Body of pancreas (tissue), 4 donors: ENCODE measurements around the gene NXPH4. TPM values are rescaled to one million over a fixed set of nuclear protein-coding genes. Genes with fewer than 3 reads are reported as not detected.

ENCODE experiments used
- ATAC-seq: fragments of 150-250 bp; one replicate; pipeline ENCODE4 v1.9.1; 2016
- DNase-seq, 4 donors: peaks; one replicate each; pipeline ENCODE4 v3.0.0-alpha.2; 2019
- H3K27ac ChIP-seq, 4 donors: fragments of 200-600 bp; sonication (generic); 1 replicate in 3 of 4; 2 replicates in 1 of 4; pipeline versions ENCODE4 v1.5.1 to v1.6.1; 2016 to 2019; ENCODE audit warnings: mild to moderate bottlenecking in 1 of 4, mixed read lengths in 1 of 4, moderate library complexity in 1 of 4
- H3K27me3 ChIP-seq, 2 donors: fragments of 200-600 bp; sonication (generic); one replicate each; pipeline ENCODE4 v1.6.0; 2016; ENCODE audit warnings: mild to moderate bottlenecking in 1 of 2
- H3K36me3 ChIP-seq, 2 donors: fragments of 200-600 bp; sonication (generic); replicated peaks in 1 of 2; 2 replicates each; pipeline ENCODE4 v1.5.1; 2016; ENCODE audit warnings: low read depth in 2 of 2; ENCODE audit not compliant: insufficient read depth in 1 of 2
- H3K4me1 ChIP-seq: fragments of 200-600 bp; sonication (generic); one replicate; pipeline ENCODE4 v1.6.0; 2016
- H3K4me3 ChIP-seq, 2 donors: fragments of 200-600 bp; sonication (generic); 1 replicate in 1 of 2; 2 replicates in 1 of 2; pipeline ENCODE4 v1.5.1; 2016 to 2019
- H3K9me3 ChIP-seq, 3 donors: fragments of 200-600 bp; sonication (generic); 1 replicate in 2 of 3; 2 replicates in 1 of 3; pipeline ENCODE4 v1.5.1; 2016
- CTCF ChIP-seq, 7 experiments: fragments of 450-650 bp in 4 of 7; fragments of 200-600 bp in 3 of 7; sonication (generic) in 3 of 7; IDR thresholded peaks; one replicate each; pipeline ENCODE4 v1.5.1; 2016 to 2019; ENCODE audit warnings: antibody characterized with exemption in 7 of 7
- POLR2A ChIP-seq, 3 donors: fragments of 450-650 bp; IDR thresholded peaks; one replicate each; pipeline ENCODE4 v1.6.1; 2016; ENCODE audit warnings: antibody characterized with exemption in 3 of 3, mild to moderate bottlenecking in 2 of 3
- WGBS, 2 donors: methylation state at CpG; one replicate each; pipeline ENCODE4 v1.1.5; 2017; 5-methylcytosine and 5-hydroxymethylcytosine counted together
- intact Hi-C: fragments of 100-400 bp; cut with DNase I; formaldehyde crosslinking; loops from one replicate; pipeline ENCODE4 v1.15.1; 2023
- total RNA-seq, 2 donors: library from RNA; depleted of rRNA; stranded (reverse); fragments of >200 nt; gene quantifications; one replicate each; pipeline ENCODE4 v1.1.0, GENCODE V29; 2016

The NXPH4 gene
- total RNA-seq, 2 donors from 2014 or later = 2.9 to 4.6 TPM

- no peak for DNase-seq
- Histone ChIP-seq H3K4me3 (no peak overlapping the region), H3K9me3 (no peaks in the 10 kb centered on the region), H3K27ac (no peak overlapping the region), H3K27me3 (peaks cover 0 to 7% of the 10 kb centered on the region in 2 donors), H3K4me1 (peaks cover 26% of the 10 kb centered on the region), H3K36me3 (no peaks in the 10 kb centered on the region)
- TF ChIP-seq CTCF (IDR thresholded peaks at IDR 0.05) = no peak
- TF ChIP-seq POLR2A (IDR thresholded peaks at IDR 0.05) = no peak
- intact Hi-C loops = no loop called here
- no peak for ATAC-seq
- 40 to 71% methylated on average over 2 to 16 of the region's 16 CpGs for WGBS, 2 donors
These were observed 5.5 kb upstream of the NXPH4 start for GRCh38 chr12:57210926-57211692.

GRCh38 chr12:57211791-57212700, 4.5 kb upstream of the NXPH4 start:
- DNase-seq (no peak), ATAC-seq (no peak)
- H3K4me1 ChIP-seq = peaks cover 33% of the 10 kb centered on the region
- intact Hi-C loops = loop anchor here (2.0 kb wide), 1 partner anchor 33 kb away; no protein-coding TSS in a partner anchor
- no peaks in the 10 kb centered on the region for H3K36me3 ChIP-seq
- no peaks in the 10 kb centered on the region for H3K9me3 ChIP-seq
- 84 to 87% methylated on average over 23 to 27 of the region's 27 CpGs for WGBS, 2 donors
- TF ChIP-seq CTCF (IDR thresholded peaks at IDR 0.05) = no peak
- TF ChIP-seq POLR2A (IDR thresholded peaks at IDR 0.05) = no peak
- no peak overlapping the region for H3K27ac ChIP-seq
- peaks cover 0 to 13% of the 10 kb centered on the region in 2 donors for H3K27me3 ChIP-seq
- H3K4me3 ChIP-seq = no peak overlapping the region

GRCh38 chr12:57212701-57213057, 3.9 kb upstream of the NXPH4 start:
- no peaks in the 10 kb centered on the region for H3K36me3 ChIP-seq
- TF ChIP-seq POLR2A (IDR thresholded peaks at IDR 0.05) (no peak), CTCF (IDR thresholded peaks at IDR 0.05) (no peak)
- DNase-seq (no peak), ATAC-seq (no peak)
- peaks cover 40% of the 10 kb centered on the region for H3K4me1 ChIP-seq
- intact Hi-C loops = loop anchor here (2.0 kb wide), 1 partner anchor 32 kb away; no protein-coding TSS in a partner anchor
- H3K9me3 ChIP-seq = no peaks in the 10 kb centered on the region
- H3K27ac ChIP-seq = no peak overlapping the region
- no peak overlapping the region for H3K4me3 ChIP-seq
- H3K27me3 ChIP-seq = peaks cover 0 to 19% of the 10 kb centered on the region in 2 donors
- WGBS, 2 donors = 67 to 73% methylated on average over 6 to 7 of the region's 7 CpGs

- intact Hi-C loops = loop anchor here (2.0 kb wide), 1 partner anchor 32 kb away; no protein-coding TSS in a partner anchor
- Histone ChIP-seq H3K4me1 (peaks cover 41% of the 10 kb centered on the region), H3K27ac (peak overlapping the region in 1 of 4 donors; percentile 54)
These were observed 3.4 kb upstream of the NXPH4 start for GRCh38 chr12:57213058-57213715.

More at GRCh38 chr12:57213058-57213715, 3.4 kb upstream of the NXPH4 start:
- H3K36me3 ChIP-seq = no peaks in the 10 kb centered on the region
- 8% methylated on average over 16 of the region's 16 CpGs for WGBS, 2 donors
- DNase-seq (peak; percentile 89 to 91 (median 90)), ATAC-seq (peak; percentile 82)
- no peak overlapping the region for H3K4me3 ChIP-seq
- peaks cover 0 to 19% of the 10 kb centered on the region in 2 donors for H3K27me3 ChIP-seq
- H3K9me3 ChIP-seq = no peaks in the 10 kb centered on the region
- TF ChIP-seq POLR2A (IDR thresholded peaks at IDR 0.05) (peak in 1 of 3 donors; percentile 9), CTCF (IDR thresholded peaks at IDR 0.05) (peak; percentile 88 to 99 (median 96))
